Calu3 (cell line): ENCODE data around the gene CTSF. TPM values are rescaled to one million over a fixed set of nuclear protein-coding genes. Genes with fewer than 3 reads are reported as not detected.
"Not testable (repeated sequence)": the region's sequence is repeated elsewhere in the genome, so short reads cannot be mapped to it uniquely, and the experiment has no call there.

Experiments used
- BruUV-seq: library from RNA; stranded (reverse); fragments of 400-500 nt; replicated peaks from 2 replicates; lab custom pipeline; 2021; lab: Mats Ljungman, UMichigan
- CTCF ChIA-PET: fragments of 300-600 bp; sonication (Branson Sonifier 250); formaldehyde crosslinking; loops from one replicate; lab custom pipeline; 2022; ENCODE audit warnings: antibody characterized with exemption; lab: Charles Lee
- DNase-seq: peaks from one replicate; pipeline ENCODE4 v3.0.0; 2022
- H3K27ac Mint-ChIP-seq: one replicate; pipeline ENCODE4 v1.8.0; 2022; ENCODE audit warnings: mixed read lengths; ENCODE audit not compliant: unreplicated experiment
- H3K27me3 Mint-ChIP-seq: one replicate; pipeline ENCODE4 v1.8.0; 2022; ENCODE audit warnings: mixed read lengths; ENCODE audit not compliant: unreplicated experiment
- H3K36me3 Mint-ChIP-seq: one replicate; pipeline ENCODE4 v1.8.0; 2022; ENCODE audit warnings: mild to moderate bottlenecking, moderate library complexity, mixed read lengths; ENCODE audit not compliant: insufficient read depth, unreplicated experiment
- H3K4me1 Mint-ChIP-seq: one replicate; pipeline ENCODE4 v1.8.0; 2022; ENCODE audit warnings: mild to moderate bottlenecking, low read depth, mixed read lengths; ENCODE audit not compliant: unreplicated experiment
- H3K4me3 Mint-ChIP-seq: one replicate; pipeline ENCODE4 v1.8.0; 2022; ENCODE audit warnings: mild to moderate bottlenecking, low read depth, moderate library complexity, mixed read lengths; ENCODE audit not compliant: unreplicated experiment
- H3K9me3 Mint-ChIP-seq: one replicate; pipeline ENCODE4 v1.8.0; 2022; ENCODE audit warnings: low read depth, mixed read lengths; ENCODE audit not compliant: unreplicated experiment
- intact Hi-C: fragments of 100-400 bp; cut with micrococcal nuclease; formaldehyde crosslinking; loops from one replicate; pipeline ENCODE4 v1.10.0; 2022; ENCODE audit not compliant: unreplicated experiment
- total RNA-seq: library from RNA; stranded (reverse); gene quantifications from 2 replicates; pipeline ENCODE4 v1.2.3, GENCODE V29; 2022
- TF ChIP-seq, protein P1 (sequence below): fragments of 200-600 bp; IDR thresholded peaks from one replicate; pipeline ENCODE4 v1.8.0; 2022; ENCODE audit warnings: antibody characterized with exemption; ENCODE audit not compliant: unreplicated experiment

The CTSF gene
- total RNA-seq, 1 experiment from 2014 or later = 1.7 TPM

DNA sequence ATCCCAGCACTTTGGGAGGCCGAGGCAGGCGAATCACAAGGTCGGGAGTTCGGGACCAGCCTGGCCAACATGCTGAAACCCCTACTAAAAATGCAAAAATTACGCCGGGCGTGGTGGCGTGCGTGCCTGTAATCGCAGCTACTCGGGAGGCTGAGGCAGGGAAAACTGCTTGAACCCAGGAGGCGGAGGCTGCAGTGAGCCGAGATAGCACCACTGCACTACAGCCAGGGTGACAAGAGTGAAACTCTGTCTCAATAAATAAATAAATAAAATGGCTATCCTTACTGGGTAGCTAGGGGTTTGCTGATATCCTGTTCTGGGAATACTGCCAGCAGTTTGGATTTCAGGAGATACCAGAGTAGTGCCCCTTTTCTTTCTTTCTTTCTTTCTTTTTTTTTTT, 45.7 kb upstream of the CTSF start:
- Mint-ChIP-seq H3K4me1 (peaks cover 13% of the 10 kb centered on the region), H3K36me3 (peaks cover 41% of the 10 kb centered on the region), H3K9me3 (no peaks in the 10 kb centered on the region), H3K27ac (no peak overlapping the region), H3K4me3 (no peak overlapping the region), H3K27me3 (no peaks in the 10 kb centered on the region)
- CTCF ChIA-PET = no interaction called here
- BruUV-seq = no TSS peak
- TF ChIP-seq, protein P1, sequence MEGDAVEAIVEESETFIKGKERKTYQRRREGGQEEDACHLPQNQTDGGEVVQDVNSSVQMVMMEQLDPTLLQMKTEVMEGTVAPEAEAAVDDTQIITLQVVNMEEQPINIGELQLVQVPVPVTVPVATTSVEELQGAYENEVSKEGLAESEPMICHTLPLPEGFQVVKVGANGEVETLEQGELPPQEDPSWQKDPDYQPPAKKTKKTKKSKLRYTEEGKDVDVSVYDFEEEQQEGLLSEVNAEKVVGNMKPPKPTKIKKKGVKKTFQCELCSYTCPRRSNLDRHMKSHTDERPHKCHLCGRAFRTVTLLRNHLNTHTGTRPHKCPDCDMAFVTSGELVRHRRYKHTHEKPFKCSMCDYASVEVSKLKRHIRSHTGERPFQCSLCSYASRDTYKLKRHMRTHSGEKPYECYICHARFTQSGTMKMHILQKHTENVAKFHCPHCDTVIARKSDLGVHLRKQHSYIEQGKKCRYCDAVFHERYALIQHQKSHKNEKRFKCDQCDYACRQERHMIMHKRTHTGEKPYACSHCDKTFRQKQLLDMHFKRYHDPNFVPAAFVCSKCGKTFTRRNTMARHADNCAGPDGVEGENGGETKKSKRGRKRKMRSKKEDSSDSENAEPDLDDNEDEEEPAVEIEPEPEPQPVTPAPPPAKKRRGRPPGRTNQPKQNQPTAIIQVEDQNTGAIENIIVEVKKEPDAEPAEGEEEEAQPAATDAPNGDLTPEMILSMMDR = no peak
- no peak for DNase-seq
- intact Hi-C loops = no loop called here

DNA sequence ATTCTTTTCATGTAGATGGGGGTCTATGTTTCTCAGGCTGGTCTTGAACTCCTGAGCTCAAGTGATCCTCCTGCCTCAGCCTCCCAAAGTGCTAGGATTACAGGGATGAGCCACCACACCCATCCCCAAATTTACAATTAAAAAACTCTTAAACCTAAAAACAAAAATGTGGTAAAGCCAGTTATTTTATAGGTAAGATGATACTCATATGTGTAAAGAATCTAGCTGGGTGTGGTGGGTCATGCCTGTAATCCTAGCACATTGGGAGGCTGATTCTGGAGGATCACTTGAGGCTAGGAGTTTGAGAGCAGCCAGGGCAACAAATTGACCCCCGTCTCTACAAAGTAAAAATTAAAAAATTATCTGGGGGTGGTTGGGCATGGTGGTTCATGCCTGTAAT, 44.1 kb upstream of the CTSF start:
- TF ChIP-seq, protein P1 = no peak
- no peaks in the 10 kb centered on the region for H3K9me3 Mint-ChIP-seq
- peaks cover 25% of the 10 kb centered on the region for H3K36me3 Mint-ChIP-seq
- intact Hi-C loops = no loop called here
- H3K27me3 Mint-ChIP-seq = no peaks in the 10 kb centered on the region
- CTCF ChIA-PET = no interaction called here
- no peak for DNase-seq
- no peak overlapping the region for H3K27ac Mint-ChIP-seq
- no TSS peak for BruUV-seq
- H3K4me1 Mint-ChIP-seq = no peaks in the 10 kb centered on the region
- H3K4me3 Mint-ChIP-seq = no peak overlapping the region

DNA sequence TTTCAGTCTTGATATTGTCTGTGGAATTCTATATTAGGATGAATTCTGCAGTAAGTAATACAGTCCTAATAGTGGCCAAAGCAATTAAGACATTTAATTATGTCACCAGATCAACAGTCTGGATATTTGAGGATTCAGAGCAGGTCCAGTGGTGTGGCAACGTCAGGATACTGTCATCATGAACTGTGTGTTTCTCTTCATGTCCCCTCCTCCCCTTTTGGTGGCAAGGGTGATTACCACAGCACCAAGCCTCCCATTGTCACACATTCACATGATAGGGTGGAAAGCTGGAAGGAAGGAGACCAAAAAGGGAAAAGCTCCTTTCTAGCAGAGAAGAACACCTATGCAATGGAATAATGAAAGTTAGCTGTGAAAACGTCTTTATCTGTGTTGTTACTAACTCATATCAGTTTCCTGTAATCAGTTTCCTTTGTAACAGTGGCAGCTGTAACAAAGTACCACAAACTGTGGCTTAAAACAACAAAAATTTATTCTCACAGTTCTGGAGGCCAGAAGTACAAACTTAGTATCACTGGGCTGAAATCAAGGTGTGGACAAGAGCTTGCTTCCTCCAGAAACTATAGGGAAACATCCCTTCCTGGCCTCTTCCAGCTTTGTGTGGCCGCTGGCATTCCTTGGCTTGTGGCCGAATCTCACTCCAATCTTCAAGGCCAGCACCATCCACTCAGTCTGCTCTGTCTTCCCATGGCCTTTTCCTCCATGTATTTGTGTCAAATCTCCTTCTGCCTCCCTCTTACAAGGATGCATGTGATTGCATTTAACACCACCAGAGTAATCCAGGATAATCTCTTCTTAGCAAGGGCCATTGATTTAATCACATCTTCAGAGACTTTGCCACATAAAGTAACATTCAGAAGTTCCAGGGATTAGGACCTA, 41.6 kb upstream of the CTSF start:
- H3K36me3 Mint-ChIP-seq = peaks cover under 1% of the 10 kb centered on the region
- CTCF ChIA-PET = no interaction called here
- no peak overlapping the region for H3K27ac Mint-ChIP-seq
- BruUV-seq = no TSS peak
- TF ChIP-seq, protein P1 = no peak
- DNase-seq = no peak
- no peaks in the 10 kb centered on the region for H3K9me3 Mint-ChIP-seq
- intact Hi-C loops = no loop called here
- H3K4me3 Mint-ChIP-seq = no peak overlapping the region
- H3K4me1 Mint-ChIP-seq = no peaks in the 10 kb centered on the region
- H3K27me3 Mint-ChIP-seq = no peaks in the 10 kb centered on the region

DNA sequence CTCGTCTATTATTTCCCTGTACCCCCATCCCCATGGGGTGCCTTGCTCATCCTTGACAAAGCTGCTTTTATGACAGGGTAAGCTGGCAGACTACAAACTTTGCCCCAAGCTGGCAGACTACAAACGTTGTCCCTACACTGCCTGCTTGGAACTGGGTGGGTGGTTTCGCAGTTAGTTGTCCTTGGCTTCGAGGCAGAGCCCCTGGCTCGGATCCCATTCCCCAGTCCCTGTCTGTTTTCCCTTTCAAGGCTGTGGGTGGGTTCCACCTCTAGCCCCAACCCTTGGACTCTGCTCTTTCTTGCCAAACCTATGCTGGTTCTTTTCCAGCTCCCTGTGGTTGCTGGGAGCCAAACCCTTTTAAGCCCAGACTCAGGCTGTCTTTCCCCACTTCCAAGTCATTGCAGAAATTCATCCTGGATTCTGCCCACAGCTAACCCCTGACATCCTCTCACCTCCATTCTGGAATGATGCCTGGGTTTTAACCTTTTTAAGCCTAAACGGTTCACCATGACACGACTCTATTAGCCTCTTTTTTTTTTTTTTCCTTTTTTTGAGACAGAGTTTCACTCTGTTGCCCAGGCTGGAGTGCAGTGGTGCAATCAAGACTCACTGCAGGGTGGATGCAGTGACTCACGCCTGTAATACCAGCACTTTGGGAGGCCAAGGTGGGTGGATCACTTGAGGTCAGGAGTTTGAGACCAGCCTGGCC, 38.9 kb upstream of the CTSF start:
- CTCF ChIA-PET = no interaction called here
- no peaks in the 10 kb centered on the region for H3K4me1 Mint-ChIP-seq
- no peaks in the 10 kb centered on the region for H3K36me3 Mint-ChIP-seq
- no peaks in the 10 kb centered on the region for H3K9me3 Mint-ChIP-seq
- no peak overlapping the region for H3K4me3 Mint-ChIP-seq
- TF ChIP-seq, protein P1 = no peak
- H3K27ac Mint-ChIP-seq = no peak overlapping the region
- no peaks in the 10 kb centered on the region for H3K27me3 Mint-ChIP-seq
- intact Hi-C loops = no loop called here
- BruUV-seq = no TSS peak
- no peak for DNase-seq

DNA sequence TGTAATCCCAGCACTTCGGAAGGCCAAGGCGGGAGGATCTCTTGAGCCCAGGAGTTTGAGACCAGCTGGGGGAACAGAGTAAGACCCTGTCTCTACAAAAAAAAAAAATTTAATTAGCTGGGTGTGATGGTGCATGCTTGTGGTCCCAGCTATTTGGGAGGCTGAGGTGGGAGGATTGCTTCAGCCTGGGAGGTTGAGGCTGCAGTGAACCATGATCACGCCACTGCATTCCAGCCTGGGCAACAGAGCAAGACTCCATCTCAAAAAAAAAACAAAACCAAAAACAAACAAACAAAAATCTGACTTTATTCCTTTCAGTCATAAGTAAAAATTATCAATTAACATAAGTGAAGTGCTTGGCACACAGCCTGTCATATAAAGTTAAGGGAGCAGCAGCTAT, 38.2 kb upstream of the CTSF start:
- H3K9me3 Mint-ChIP-seq, H3K36me3 Mint-ChIP-seq, intact Hi-C loops, H3K27me3 Mint-ChIP-seq, H3K4me3 Mint-ChIP-seq, H3K27ac Mint-ChIP-seq, BruUV-seq, H3K4me1 Mint-ChIP-seq, DNase-seq, CTCF ChIA-PET: not testable (repeated sequence)
